Activated naive CD4-positive, alpha-beta T cell treated with anti-CD3 and anti-CD28 coated beads, Interleukin-2, amount 50 U/mL, for 24 hours (primary cell): Measurements from ENCODE around the gene DEPDC1B.
"Not testable (repeated sequence)": the region's sequence is repeated elsewhere in the genome, so short reads cannot be mapped to it uniquely, and the experiment has no call there.

Source experiments
- H3K27ac Mint-ChIP-seq: one replicate; pipeline ENCODE4 v1.8.0; 2021; ENCODE audit warnings: mild to moderate bottlenecking, mixed read lengths
- H3K27me3 Mint-ChIP-seq: one replicate; pipeline ENCODE4 v1.8.0; 2021; ENCODE audit warnings: mixed read lengths
- H3K36me3 Mint-ChIP-seq: one replicate; pipeline ENCODE4 v1.8.0; 2021; ENCODE audit warnings: mixed read lengths
- H3K4me1 Mint-ChIP-seq: one replicate; pipeline ENCODE4 v1.8.0; 2021; ENCODE audit warnings: mixed read lengths
- H3K4me3 Mint-ChIP-seq: one replicate; pipeline ENCODE4 v1.8.0; 2021; ENCODE audit warnings: mild to moderate bottlenecking, mixed read lengths
- H3K9me3 Mint-ChIP-seq: one replicate; pipeline ENCODE4 v1.8.0; 2021; ENCODE audit warnings: mixed read lengths

Gene DEPDC1B

DNA sequence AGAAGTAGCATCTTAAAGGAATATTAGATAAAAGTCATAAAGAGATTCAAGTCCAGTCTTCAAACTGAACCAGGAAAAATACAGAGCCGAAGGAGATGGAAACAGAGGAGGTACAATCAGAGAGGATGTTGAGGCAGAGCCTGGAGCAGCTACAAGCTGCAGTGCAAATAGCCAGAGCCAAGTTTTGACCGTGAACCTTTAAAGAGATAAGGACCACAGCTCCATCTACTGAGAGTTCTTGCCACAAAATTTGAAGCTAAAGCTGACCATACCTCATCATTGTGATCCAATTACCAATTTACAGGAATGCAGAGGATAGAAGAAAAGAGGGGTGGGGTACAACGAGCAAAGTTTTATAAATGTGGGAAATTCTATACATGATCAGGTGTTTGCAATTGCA is 10.4 kb upstream of the DEPDC1B start:
- Mint-ChIP-seq H3K4me1 (no peaks in the 10 kb centered on the region), H3K36me3 (no peaks in the 10 kb centered on the region), H3K4me3 (no peak overlapping the region), H3K27ac (no peak overlapping the region), H3K27me3 (peaks cover 10% of the 10 kb centered on the region), H3K9me3 (no peaks in the 10 kb centered on the region)

DNA sequence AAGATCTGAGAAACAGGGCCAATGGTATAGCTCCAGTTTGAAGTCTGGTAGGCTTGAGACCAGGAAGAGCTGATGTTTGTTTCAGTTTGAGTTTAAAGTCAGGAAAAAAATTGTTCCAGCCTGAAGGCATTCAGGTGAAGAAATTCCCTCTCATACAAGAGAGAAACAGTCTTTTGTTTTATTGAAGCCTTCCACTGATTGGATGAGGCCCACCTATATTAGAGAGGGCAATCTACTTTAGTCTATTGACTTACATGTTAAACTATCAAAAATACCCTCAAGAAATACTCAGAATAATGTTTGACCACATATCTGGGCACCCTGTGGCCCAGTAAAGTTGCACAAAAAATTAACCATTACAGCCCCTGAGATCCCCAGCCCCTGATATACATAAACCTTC is 5.2 kb upstream of the DEPDC1B start:
- H3K27me3 Mint-ChIP-seq: no peaks in the 10 kb centered on the region
- peaks cover 16% of the 10 kb centered on the region for H3K4me1 Mint-ChIP-seq
- no peaks in the 10 kb centered on the region for H3K9me3 Mint-ChIP-seq
- no peak overlapping the region for H3K27ac Mint-ChIP-seq
- no peak overlapping the region for H3K4me3 Mint-ChIP-seq
- H3K36me3 Mint-ChIP-seq: no peaks in the 10 kb centered on the region

DNA sequence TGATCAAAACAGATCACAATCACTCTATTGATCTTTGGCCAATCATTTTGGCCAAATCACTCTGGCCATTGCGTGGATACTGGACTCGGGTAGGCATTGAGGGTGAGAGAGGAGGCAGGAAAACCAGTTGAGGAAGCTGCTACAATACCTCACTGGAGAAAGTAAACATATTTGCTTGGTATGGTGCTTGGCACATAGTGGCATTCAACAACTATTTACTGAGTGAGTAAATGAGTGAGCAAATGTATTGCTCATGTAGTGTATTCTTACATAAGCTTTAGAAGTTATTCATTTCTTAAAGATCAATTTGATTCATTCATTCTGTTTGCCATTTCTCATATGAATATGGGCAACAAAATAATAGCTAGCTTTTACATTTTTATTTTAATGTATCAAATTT is 4.0 kb upstream of the DEPDC1B start:
- Mint-ChIP-seq H3K4me3 (no peak overlapping the region), H3K27ac (no peak overlapping the region), H3K4me1 (peaks cover 20% of the 10 kb centered on the region), H3K27me3 (no peaks in the 10 kb centered on the region), H3K9me3 (no peaks in the 10 kb centered on the region), H3K36me3 (no peaks in the 10 kb centered on the region)

DNA sequence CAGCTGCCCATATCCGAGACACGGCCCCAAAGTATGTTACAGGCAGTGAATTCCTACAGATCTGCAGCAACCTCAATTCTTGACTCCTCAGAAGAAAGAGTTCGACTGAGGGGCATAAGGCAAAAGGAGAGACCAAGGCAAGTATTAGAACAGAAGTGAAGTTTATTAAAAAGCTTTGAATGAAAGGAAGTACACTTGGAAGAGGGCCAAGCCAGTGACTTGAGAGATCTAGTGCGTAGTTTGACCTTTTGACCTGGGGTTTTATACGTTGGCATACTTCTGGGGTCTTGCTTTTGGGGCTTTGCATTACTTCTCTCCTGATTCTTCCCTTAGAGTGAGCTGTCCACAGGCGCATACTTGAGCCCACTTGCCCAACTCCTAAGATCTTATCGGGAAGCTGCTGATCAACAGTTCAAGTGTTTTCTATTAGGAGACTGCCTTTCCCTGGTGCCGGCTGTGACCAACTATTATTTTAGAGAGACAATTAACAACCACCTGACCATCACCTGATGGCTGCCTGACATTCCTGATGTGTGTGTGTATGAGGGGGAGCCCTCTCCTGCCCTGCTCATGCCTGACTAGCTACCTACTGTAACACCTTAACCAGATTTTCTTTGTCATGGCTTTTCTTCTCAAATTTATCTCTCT is 1.5 kb upstream of the DEPDC1B start:
- Mint-ChIP-seq H3K36me3 (no peaks in the 10 kb centered on the region), H3K4me3 (peak overlapping the region; percentile 11), H3K9me3 (no peaks in the 10 kb centered on the region), H3K27me3 (no peaks in the 10 kb centered on the region), H3K4me1 (peaks cover 22% of the 10 kb centered on the region), H3K27ac (no peak overlapping the region)

DNA sequence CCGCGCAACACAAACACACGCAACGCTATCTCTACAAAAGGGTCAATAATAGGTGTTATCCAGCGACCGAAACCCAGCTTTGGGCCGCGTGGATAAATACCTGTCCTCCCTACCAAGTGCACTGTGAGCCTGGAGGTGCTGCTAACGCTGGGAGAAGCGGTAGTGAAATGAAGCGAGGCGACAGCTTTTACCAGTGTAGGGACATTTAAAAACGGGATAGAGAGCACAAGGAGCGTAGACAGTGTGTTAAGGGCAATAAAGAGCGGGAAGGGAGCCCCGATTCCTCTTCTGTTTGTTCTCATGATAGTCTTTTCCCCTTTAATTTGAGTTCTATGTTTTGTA is 421 bp upstream of the DEPDC1B start:
- peak overlapping the region; percentile 94 for H3K4me3 Mint-ChIP-seq
- no peaks in the 10 kb centered on the region for H3K9me3 Mint-ChIP-seq
- H3K4me1 Mint-ChIP-seq: peaks cover 22% of the 10 kb centered on the region
- no peaks in the 10 kb centered on the region for H3K27me3 Mint-ChIP-seq
- H3K36me3 Mint-ChIP-seq: no peaks in the 10 kb centered on the region
- H3K27ac Mint-ChIP-seq: peak overlapping the region; percentile 63

DNA sequence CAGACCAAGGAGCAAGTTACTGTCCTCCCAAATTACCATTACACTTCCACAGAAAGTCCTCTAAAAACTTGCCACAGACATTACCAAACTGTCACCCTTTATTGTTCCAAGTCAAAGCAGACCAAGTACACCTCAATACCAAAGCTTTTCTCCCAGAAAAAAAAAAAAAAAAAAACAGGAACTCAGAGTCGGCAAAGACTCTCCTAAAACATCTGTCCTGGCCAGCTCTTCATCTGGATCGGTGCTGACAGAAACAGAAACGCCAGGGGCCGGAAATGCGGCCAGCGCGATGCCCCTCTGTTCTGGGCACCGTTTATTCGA is 718 bp downstream of the DEPDC1B start:
- Mint-ChIP-seq H3K27ac (no peak overlapping the region), H3K4me1 (peaks cover 22% of the 10 kb centered on the region), H3K9me3 (no peaks in the 10 kb centered on the region), H3K4me3 (peak overlapping the region; percentile 94), H3K27me3 (no peaks in the 10 kb centered on the region), H3K36me3 (no peaks in the 10 kb centered on the region)

DNA sequence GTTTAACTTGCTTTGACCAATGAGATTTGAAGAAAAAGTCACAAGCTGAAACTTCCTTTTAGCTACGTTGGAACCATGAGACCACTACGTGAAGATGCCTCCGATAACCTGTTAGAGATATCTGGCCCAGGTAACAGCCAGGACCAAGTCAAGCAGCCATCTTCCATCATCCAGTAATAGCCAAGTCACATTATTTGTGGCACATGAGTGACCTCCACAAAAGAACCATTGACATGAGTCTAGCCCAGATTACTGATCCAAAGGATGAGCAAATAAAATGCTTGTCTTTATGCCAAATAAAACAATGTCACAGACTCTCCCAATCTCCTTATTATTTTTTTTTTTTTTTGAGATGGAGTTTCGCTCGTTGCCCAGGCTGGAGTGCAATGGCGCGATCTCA is 1.6 kb downstream of the DEPDC1B start:
- Mint-ChIP-seq H3K27ac (no peak overlapping the region), H3K9me3 (no peaks in the 10 kb centered on the region), H3K4me3 (peak overlapping the region; percentile 37), H3K4me1 (peaks cover 22% of the 10 kb centered on the region), H3K27me3 (no peaks in the 10 kb centered on the region), H3K36me3 (no peaks in the 10 kb centered on the region)

DNA sequence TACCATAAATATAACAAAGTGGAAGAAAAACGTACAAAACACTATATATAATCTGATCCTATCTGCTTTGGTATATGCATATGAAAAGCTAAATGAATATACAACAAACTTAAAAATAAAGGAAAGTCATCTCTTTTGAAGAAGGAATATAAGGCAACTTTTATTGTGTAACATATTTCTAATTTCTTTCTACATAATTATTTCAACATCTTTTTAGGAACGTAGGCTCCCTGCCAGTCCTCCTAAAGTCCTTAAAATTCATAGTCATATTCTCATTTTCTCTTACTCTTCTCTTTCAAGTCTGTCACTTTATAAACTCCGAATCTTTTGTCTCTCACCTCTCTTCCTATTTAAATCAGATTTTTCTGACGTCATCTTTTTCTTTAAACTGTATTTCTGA is 9.6 kb downstream of the DEPDC1B start:
- Mint-ChIP-seq H3K36me3 (no peaks in the 10 kb centered on the region), H3K27me3 (no peaks in the 10 kb centered on the region), H3K4me1 (no peaks in the 10 kb centered on the region), H3K4me3 (no peak overlapping the region), H3K27ac (no peak overlapping the region), H3K9me3 (no peaks in the 10 kb centered on the region)

DNA sequence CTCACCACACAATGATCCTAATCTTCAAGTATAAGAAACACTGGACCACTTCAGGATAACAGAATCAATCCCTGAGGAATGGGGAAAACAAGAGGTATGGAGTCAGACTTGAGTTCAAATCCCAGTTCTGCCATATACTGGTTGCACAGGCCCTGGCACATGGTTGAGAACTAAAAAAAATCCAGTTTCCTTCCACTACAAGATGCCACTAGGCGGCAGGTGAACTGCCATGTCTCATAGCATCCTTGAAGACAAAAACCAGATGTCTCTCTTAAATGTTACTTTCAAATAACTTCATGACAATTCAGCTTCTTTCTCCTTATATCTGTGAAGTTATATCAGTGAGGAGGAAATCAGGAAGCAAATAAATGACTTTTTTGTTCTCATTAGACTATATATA is 11.0 kb downstream of the DEPDC1B start:
- no peaks in the 10 kb centered on the region for H3K4me1 Mint-ChIP-seq
- H3K27ac Mint-ChIP-seq: no peak overlapping the region
- no peaks in the 10 kb centered on the region for H3K9me3 Mint-ChIP-seq
- no peaks in the 10 kb centered on the region for H3K27me3 Mint-ChIP-seq
- no peak overlapping the region for H3K4me3 Mint-ChIP-seq
- no peaks in the 10 kb centered on the region for H3K36me3 Mint-ChIP-seq

DNA sequence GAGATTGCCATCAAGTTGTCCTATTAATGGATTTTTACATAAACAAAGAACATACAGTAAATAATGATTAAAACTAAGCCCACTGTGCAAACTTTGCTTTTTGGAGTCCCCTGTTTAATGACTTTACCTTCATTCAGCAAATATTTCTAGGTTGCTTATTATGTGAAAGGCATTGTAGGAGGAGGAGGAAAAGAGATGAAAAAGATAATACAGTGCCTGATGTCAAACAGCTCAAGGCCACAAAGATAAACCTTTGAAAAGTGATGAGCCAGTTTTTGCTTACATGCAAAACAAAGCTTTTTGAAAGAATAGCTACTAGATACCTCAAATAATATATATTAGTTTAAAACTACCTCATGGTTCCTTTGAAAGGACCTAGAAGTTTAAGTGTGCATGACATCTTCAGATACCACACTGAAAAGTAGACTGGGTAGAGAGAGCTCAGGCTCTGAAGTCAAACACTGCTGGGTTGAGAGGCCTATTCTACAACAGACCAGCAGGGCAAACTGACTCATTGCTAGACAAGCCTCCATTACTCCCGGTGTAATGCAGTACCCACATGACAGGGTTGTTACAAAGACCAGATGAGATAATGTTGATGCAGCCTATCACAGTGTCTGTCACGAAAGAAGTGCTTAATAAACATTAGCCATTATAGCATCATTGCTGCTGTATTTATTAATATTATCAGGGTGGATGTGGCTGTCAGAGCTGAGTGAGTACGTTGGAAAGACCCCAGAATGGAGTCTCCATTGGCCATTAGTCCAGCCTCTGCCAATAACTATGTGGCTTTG is 11.8 kb downstream of the DEPDC1B start:
- Mint-ChIP-seq H3K36me3 (no peaks in the 10 kb centered on the region), H3K27ac (no peak overlapping the region), H3K27me3 (no peaks in the 10 kb centered on the region), H3K4me3 (no peak overlapping the region), H3K4me1 (no peaks in the 10 kb centered on the region), H3K9me3 (no peaks in the 10 kb centered on the region)

DNA sequence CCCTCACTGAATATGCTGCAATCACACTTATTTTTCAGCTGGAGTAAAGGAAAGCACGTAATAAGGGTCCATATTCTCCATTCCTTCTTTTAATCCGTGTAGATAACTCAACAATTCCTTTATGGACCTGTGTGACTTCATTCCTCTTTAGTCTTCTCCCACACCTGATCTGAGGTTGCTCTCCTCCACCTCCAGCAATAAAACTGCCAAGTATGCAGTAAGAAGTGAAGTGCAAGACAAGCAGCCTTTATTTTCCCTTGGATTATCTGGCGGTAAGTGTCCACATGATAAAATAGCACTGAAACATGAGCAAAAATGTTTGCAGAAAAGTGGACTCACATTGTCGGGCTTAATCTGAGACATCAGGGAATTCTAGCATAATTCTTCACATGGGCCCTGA is 13.8 kb downstream of the DEPDC1B start:
- H3K4me3 Mint-ChIP-seq: no peak overlapping the region
- no peaks in the 10 kb centered on the region for H3K27me3 Mint-ChIP-seq
- no peaks in the 10 kb centered on the region for H3K36me3 Mint-ChIP-seq
- no peak overlapping the region for H3K27ac Mint-ChIP-seq
- H3K4me1 Mint-ChIP-seq: no peaks in the 10 kb centered on the region
- H3K9me3 Mint-ChIP-seq: no peaks in the 10 kb centered on the region

DNA sequence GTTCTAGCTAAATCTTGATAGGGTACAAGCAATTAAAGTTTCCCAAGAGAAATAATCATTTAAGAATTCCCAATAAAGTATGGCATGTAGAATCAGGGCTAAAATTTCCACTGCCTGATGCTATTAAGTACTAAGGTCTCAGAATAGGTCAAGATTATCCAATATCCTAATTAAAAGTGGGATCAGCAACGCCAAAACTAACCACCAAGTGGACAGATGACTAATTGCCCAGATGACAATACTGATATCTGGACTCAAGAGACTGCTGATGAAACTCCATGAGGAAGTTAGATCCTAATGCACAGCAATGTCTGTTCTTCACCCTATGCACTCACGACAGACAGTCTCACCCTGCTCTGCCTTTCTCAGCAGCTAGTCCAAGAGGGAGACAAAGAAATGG is 14.3 kb downstream of the DEPDC1B start:
- H3K4me3 Mint-ChIP-seq: no peak overlapping the region
- no peaks in the 10 kb centered on the region for H3K36me3 Mint-ChIP-seq

DNA sequence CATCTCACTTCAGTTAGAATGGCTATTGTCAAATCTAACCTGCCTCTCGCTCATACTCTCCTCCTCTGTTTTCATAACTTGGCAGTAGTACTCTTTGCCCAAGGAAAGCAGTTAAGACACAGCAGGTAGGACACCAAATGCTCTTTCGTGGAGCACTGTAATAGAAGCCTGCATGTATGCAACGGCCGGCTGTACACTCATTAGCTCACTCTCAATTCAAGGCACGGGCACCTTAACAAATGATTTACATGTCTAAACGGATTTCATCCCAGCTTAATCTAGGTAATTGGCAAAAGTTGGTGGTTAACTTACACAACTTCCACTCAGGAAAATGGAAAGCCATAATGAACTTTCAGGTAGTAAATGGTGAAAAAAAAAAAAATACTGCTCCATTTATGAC is 14.9 kb downstream of the DEPDC1B start:
- Mint-ChIP-seq H3K9me3 (no peaks in the 10 kb centered on the region), H3K4me3 (no peak overlapping the region), H3K4me1 (no peaks in the 10 kb centered on the region), H3K27me3 (no peaks in the 10 kb centered on the region), H3K27ac (no peak overlapping the region), H3K36me3 (no peaks in the 10 kb centered on the region)

More for the DNA sequence above, 14.3 kb downstream of the DEPDC1B start:
- Mint-ChIP-seq H3K4me1 (no peaks in the 10 kb centered on the region), H3K9me3 (no peaks in the 10 kb centered on the region), H3K27me3 (no peaks in the 10 kb centered on the region), H3K27ac (no peak overlapping the region)

DNA sequence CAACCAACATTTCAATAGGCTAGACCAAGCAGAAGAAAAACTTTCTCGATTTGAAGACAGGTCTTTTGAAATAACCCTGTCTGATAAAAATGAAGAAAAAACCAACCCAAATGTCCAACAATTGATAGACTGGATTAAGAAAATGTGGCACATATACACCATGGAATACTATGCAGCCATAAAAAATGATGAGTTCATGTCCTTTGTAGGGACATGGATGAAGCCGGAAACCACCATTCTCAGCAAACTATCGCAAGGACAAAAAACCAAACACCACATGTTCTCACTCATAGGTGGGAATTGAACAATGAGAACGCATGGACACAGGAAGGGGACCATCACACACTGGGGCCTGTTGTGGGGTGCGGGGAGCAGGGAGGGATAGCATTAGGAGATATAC is 18.0 kb downstream of the DEPDC1B start:
- H3K4me3 Mint-ChIP-seq, H3K36me3 Mint-ChIP-seq, H3K9me3 Mint-ChIP-seq, H3K27ac Mint-ChIP-seq, H3K27me3 Mint-ChIP-seq, H3K4me1 Mint-ChIP-seq: not testable (repeated sequence)

DNA sequence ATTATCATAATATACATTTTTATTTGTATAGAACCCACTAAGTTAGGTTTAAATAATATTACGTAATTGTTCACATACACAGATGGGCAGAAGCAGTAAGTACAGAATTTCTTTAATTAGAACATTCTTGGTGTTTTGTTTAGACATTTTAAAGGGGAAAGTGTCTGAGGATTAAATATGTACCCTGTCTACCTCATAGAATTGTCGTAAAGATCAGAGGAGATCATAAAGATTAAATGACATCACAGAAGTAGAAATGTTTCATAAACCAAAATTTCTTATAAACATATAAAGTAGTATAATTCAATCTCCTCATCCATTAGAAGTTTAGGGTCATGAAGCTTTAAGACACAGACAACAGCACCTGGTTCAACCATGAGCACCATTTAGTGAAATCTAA is 20.1 kb downstream of the DEPDC1B start:
- Mint-ChIP-seq H3K36me3 (no peaks in the 10 kb centered on the region), H3K27me3 (peaks cover 2% of the 10 kb centered on the region), H3K4me1 (no peaks in the 10 kb centered on the region), H3K9me3 (no peaks in the 10 kb centered on the region), H3K27ac (no peak overlapping the region), H3K4me3 (no peak overlapping the region)

DNA sequence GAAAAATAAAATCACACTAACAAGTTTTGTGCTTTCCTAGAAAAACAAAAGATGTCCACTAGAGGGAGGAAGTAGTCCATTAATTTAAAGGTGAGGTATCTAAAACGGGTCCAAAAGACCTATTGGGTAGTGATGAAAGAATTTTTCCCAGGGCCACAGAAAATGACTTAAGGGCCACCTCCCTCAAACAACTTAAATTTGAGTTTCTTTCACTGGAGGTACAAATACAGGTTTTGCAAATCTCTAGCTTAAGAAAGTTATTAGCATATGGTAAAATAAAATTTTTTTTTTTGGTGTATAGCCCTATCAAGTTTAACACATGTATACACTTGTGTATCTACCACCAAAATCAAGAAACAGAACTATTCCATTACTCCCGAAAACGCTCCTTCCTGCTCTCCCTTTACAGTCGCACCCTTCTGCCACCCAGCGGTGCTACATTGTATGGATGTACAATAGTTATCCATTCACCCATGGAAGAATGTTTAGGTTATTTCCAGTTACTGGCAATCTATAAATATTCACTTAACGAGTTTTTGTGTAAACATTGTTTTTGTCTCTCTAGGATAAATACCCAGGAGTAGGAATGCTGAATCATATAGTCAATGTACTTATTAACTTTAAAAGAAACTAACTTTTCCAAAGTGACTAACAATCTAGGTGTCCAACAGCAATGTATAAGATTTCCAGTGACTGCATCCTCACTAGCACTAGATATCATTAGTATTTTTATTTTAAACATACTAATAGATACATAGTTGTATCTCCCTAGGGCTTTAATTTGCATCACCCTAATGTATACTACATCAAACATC is 21.9 kb downstream of the DEPDC1B start:
- Mint-ChIP-seq H3K4me1 (no peaks in the 10 kb centered on the region), H3K4me3 (no peak overlapping the region), H3K27ac (no peak overlapping the region), H3K9me3 (no peaks in the 10 kb centered on the region), H3K36me3 (no peaks in the 10 kb centered on the region), H3K27me3 (peaks cover 2% of the 10 kb centered on the region)
